ENCODE results near the gene ACSS3. TPM values are rescaled to one million over a fixed set of nuclear protein-coding genes. Genes with fewer than 3 reads are reported as not detected.

Gene ACSS3
- total and polyA plus RNA-seq, 2 of the 8 experiments (the other 6 are each of a cell fraction or from before 2014, with no cell fraction given) = 14.4 to 24.0 TPM

GRCh38 chr12:81105687-81106086 lies 27.8 kb downstream of the ACSS3 start:
- no peaks in the 10 kb centered on the region for H4K20me1 ChIP-seq (replicated peaks in 1 of 2; ENCODE audit: control insufficient read depth in 1 of 2, insufficient read depth in 2 of 2, low read length in 2 of 2)
- H3K4ac ChIP-seq (replicated peaks; ENCODE audit: insufficient read length, low read depth, low read length) = no peak overlapping the region
- peaks cover 2% of the 10 kb centered on the region; the same call in 1 of the 2 replicates for H3K79me1 ChIP-seq (ENCODE audit: low read depth, low read length)
- POLR2A ChIA-PET (ENCODE audit: partially characterized antibody) = no interaction called here
- H4K5ac ChIP-seq (ENCODE audit: insufficient read length, low read depth, low read length) = no peak overlapping the region
- CTCF ChIA-PET (ENCODE audit: partially characterized antibody) = interaction anchor here (0.8 to 1.8 kb wide), 3 partner anchors 12 to 23 kb away, joined by 3 to 4 read pairs (median 3); no protein-coding TSS in a partner anchor
- FAIRE-seq = no peak
- no peak overlapping the region for H4K8ac ChIP-seq (ENCODE audit: extremely low read depth, insufficient read depth, low read length)
- no peak overlapping the region for H3K4me3 ChIP-seq (ENCODE audit: extremely low read depth in 1 of 4, insufficient read depth in 2 of 4, low read depth in 3 of 4, low read length in 4 of 4)
- no peak overlapping the region for H3K27ac ChIP-seq (ENCODE audit: low read depth, low read length)
- no peak overlapping the region for H3K56ac ChIP-seq (replicated peaks; ENCODE audit: insufficient read length, low read depth, low read length)
- H2AFZ ChIP-seq (ENCODE audit: low read length) = no peak overlapping the region
- peaks cover 0 to 7% (median 1%) of the 10 kb centered on the region in 4 experiments; a peak in 2 of 7 replicates for H3K4me1 ChIP-seq (replicated peaks in 1 of 4; ENCODE audit: control insufficient read depth in 3 of 4, insufficient read depth in 4 of 4, low read length in 3 of 4)
- H3K9ac ChIP-seq (replicated peaks in 1 of 4; ENCODE audit: extremely low read depth in 1 of 4, low read depth in 3 of 4, low read length in 3 of 4) = no peak overlapping the region
- no peak overlapping the region for H4K91ac ChIP-seq (replicated peaks; ENCODE audit: insufficient read length, low read length)
- H2BK15ac ChIP-seq (ENCODE audit: low read length) = no peak overlapping the region
- no peak overlapping the region for H2BK20ac ChIP-seq (ENCODE audit: low read length)
- H3K23me2 ChIP-seq (ENCODE audit: low read depth, low read length) = no peaks in the 10 kb centered on the region
- H3K14ac ChIP-seq (ENCODE audit: insufficient read length) = no peak overlapping the region
- H3K27me3 ChIP-seq (replicated peaks in 1 of 4; ENCODE audit: control insufficient read depth in 3 of 4, extremely low read depth in 1 of 4, insufficient read depth in 3 of 4, low read length in 3 of 4) = no peaks in the 10 kb centered on the region
- no peak overlapping the region for H3K4me2 ChIP-seq (ENCODE audit: insufficient read depth in 1 of 2, low read depth in 2 of 2, low read length in 2 of 2)
- peaks cover 0 to 6% of the 10 kb centered on the region in 2 experiments; a peak in 2 of 4 replicates for H3K79me2 ChIP-seq (ENCODE audit: control insufficient read depth in 1 of 2, insufficient read depth in 2 of 2, low read length in 2 of 2)
- H2BK5ac ChIP-seq (ENCODE audit: low read depth, low read length) = no peak overlapping the region
- H2BK120ac ChIP-seq (replicated peaks; ENCODE audit: low read depth, low read length) = no peak overlapping the region
- H2BK12ac ChIP-seq (ENCODE audit: low read depth, low read length) = no peak overlapping the region
- no peak for DNase-seq (ENCODE audit: low read depth in 1 of 2, low spot score in 2 of 2)
- H3K36me3 ChIP-seq (ENCODE audit: control insufficient read depth in 2 of 4, insufficient read depth in 4 of 4, low read length in 3 of 4) = 0 out of 8 replicates have a peak, but pooled peaks cover 0 to 3% (median 0%) of the 10 kb centered on the region in 4 experiments
- H3K23ac ChIP-seq (ENCODE audit: insufficient read length) = no peak overlapping the region
- H2AK5ac ChIP-seq (ENCODE audit: low read depth, low read length) = no peak overlapping the region
- H3K18ac ChIP-seq (ENCODE audit: extremely low read depth, low read length) = no peak overlapping the region; the same call in 1 of the 2 replicates
- no peaks in the 10 kb centered on the region for H3K9me3 ChIP-seq (ENCODE audit: insufficient read depth in 2 of 2, low read depth in 1 of 2, low read length in 1 of 2)
- no peak for TF ChIP-seq NANOG (IDR thresholded peaks at IDR 0.05; ENCODE audit: insufficient read depth, low read depth, low read length, poor library complexity, severe bottlenecking)
- no peak for TF ChIP-seq BRCA1 (IDR thresholded peaks at IDR 0.05; ENCODE audit: low read depth, low read length)
- TF ChIP-seq ATF3 (IDR thresholded peaks at IDR 0.05; ENCODE audit: insufficient read depth, low read depth, low read length) = no peak
- no peak for TF ChIP-seq JUND (IDR thresholded peaks at IDR 0.05; ENCODE audit: low read length)
- no peak for TF ChIP-seq E2F6 (IDR thresholded peaks at IDR 0.05)
- TF ChIP-seq GTF2F1 (IDR thresholded peaks at IDR 0.05; ENCODE audit: borderline replicate concordance, low read depth, low read length) = no peak
- TF ChIP-seq RAD21 (IDR thresholded peaks at IDR 0.05 in 1 of 2, conservative IDR thresholded peaks at IDR 0.05 in 1 of 2; ENCODE audit: low read depth in 2 of 2, low read length in 2 of 2) = no peak
- TF ChIP-seq BCL11A (IDR thresholded peaks at IDR 0.05; ENCODE audit: low read depth in 2 of 2, low read length in 2 of 2) = no peak
- no peak for TF ChIP-seq EZH2 (IDR thresholded peaks at IDR 0.05; ENCODE audit: low read depth, low read length, severe bottlenecking)
- no peak for TF ChIP-seq CTCF (IDR thresholded peaks at IDR 0.05; ENCODE audit: control extremely low read depth in 1 of 3, insufficient read depth in 1 of 3, low read depth in 1 of 3, low read length in 3 of 3)

All from H1 (cell line).